ENCODE data around the gene ATXN8OS.
"Not testable (repeated sequence)": the region's sequence is repeated elsewhere in the genome, so short reads cannot be mapped to it uniquely, and the experiment has no call there.

ATXN8OS gene

GRCh38 chr13:70107498-70108281 lies at the start of gene ATXN8OS:
TSS of gene ATXN8OS (plus strand) at chr13:70107826.
- no peak for DNase-seq (ENCODE audit: low read depth)

- no peak for DNase-seq (ENCODE audit: low read depth)
These were observed 27.6 kb upstream of the ATXN8OS start for GRCh38 chr13:70080012-70080411.

- no peak for DNase-seq (ENCODE audit: low read depth)
These were observed 20.4 kb upstream of the ATXN8OS start for GRCh38 chr13:70087247-70087646.

GRCh38 chr13:70088926-70089325 lies 18.7 kb upstream of the ATXN8OS start:
- no peak for DNase-seq (ENCODE audit: low read depth)

- no peak for DNase-seq (ENCODE audit: low read depth)
These were observed 17.4 kb upstream of the ATXN8OS start for GRCh38 chr13:70090036-70090723.

- no peak for DNase-seq (ENCODE audit: low read depth)
These were observed 9.0 kb upstream of the ATXN8OS start for GRCh38 chr13:70098669-70099068.

- DNase-seq (ENCODE audit: low read depth): no peak
These were observed 3.1 kb upstream of the ATXN8OS start for GRCh38 chr13:70104481-70104880.

GRCh38 chr13:70107125-70107497 lies 515 bp upstream of the ATXN8OS start:
- no peak for DNase-seq (ENCODE audit: low read depth)

- no peak for DNase-seq (ENCODE audit: low read depth)
These were observed 905 bp downstream of the ATXN8OS start, which contains the start of gene KLHL1 for GRCh38 chr13:70108356-70109105. TSS of gene KLHL1 (minus strand) at chr13:70108452. CDS start at chr13:70107699, 753 bp downstream.

- no peak for DNase-seq (ENCODE audit: low read depth)
These were observed 9.8 kb downstream of the ATXN8OS start for GRCh38 chr13:70117338-70117905.

- no peak for DNase-seq (ENCODE audit: low read depth)
These were observed 18.1 kb downstream of the ATXN8OS start for GRCh38 chr13:70125693-70126092.

- no peak for DNase-seq (ENCODE audit: low read depth)
These were observed 20.5 kb downstream of the ATXN8OS start for GRCh38 chr13:70128098-70128497.

GRCh38 chr13:70142658-70143057 lies 35.0 kb downstream of the ATXN8OS start:
- DNase-seq (ENCODE audit: low read depth): not testable (repeated sequence)

GRCh38 chr13:70162141-70162540 lies 54.5 kb downstream of the ATXN8OS start:
- DNase-seq (ENCODE audit: low read depth): no peak

- DNase-seq (ENCODE audit: low read depth): no peak
These were observed 63.1 kb downstream of the ATXN8OS start for GRCh38 chr13:70170689-70171088.

- no peak for DNase-seq (ENCODE audit: low read depth)
These were observed 63.5 kb downstream of the ATXN8OS start for GRCh38 chr13:70171151-70171550.

GRCh38 chr13:70172946-70173597 lies 65.4 kb downstream of the ATXN8OS start:
- no peak for DNase-seq (ENCODE audit: low read depth)

- no peak for DNase-seq (ENCODE audit: low read depth)
These were observed 66.0 kb downstream of the ATXN8OS start for GRCh38 chr13:70173598-70173959.

GRCh38 chr13:70178346-70178745 lies 70.7 kb downstream of the ATXN8OS start:
- no peak for DNase-seq (ENCODE audit: low read depth)

Data from fibroblast of gingiva (primary cell).